Astrocyte of the spinal cord (primary cell): ENCODE results near the gene FRRS1.

Experiments
- DNase-seq: peaks from one replicate; pipeline ENCODE4 v3.0.0; 2011; ENCODE audit warnings: low read depth, low spot score
- H3K4me3 ChIP-seq: 2 replicates; pipeline ENCODE4 v1.5.1; 2011; ENCODE audit warnings: low read depth, mild to moderate bottlenecking, low read length, moderate library complexity
- in situ Hi-C: cut with HindIII; loops from 2 replicates; pipeline ENCODE4 v1.10.0; 2017; ENCODE audit warnings: low sequenced_read_pairs
- TF ChIP-seq, protein P1 (sequence below): IDR thresholded peaks from 2 replicates; pipeline ENCODE4 v1.5.1; 2012; ENCODE audit warnings: low read depth, mild to moderate bottlenecking, low read length, inconsistent platforms

The FRRS1 gene

DNA sequence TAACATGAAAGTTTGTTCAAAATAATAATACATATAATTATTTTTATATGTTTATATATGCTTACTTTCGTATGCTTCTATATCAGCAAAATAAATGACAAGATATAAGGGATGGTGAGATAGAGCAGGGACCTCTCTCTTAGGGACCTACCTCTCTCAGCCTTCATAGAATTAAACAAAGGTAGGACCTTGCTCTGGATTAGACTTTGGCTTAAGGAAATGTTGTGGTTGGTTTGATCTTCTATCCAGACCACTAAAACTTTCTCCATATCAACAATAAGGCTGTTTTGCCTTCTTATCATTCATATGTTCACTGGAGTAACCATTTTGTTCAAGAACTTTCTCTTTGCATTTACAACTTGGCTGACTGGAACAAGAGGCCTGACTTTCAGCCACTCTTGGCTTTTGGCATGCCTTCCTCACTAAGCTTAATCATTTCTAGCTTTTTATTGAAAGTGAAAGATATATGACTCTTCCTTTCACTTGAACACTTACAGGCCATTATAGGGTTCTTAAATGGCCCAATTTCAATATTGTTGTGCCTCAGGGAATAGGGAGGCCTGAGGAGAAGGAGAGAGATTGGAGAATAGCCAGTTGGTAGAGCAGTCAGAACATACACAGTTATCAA, 14.4 kb downstream of the FRRS1 start:
- H3K4me3 ChIP-seq: no peak overlapping the region
- TF ChIP-seq, protein P1, sequence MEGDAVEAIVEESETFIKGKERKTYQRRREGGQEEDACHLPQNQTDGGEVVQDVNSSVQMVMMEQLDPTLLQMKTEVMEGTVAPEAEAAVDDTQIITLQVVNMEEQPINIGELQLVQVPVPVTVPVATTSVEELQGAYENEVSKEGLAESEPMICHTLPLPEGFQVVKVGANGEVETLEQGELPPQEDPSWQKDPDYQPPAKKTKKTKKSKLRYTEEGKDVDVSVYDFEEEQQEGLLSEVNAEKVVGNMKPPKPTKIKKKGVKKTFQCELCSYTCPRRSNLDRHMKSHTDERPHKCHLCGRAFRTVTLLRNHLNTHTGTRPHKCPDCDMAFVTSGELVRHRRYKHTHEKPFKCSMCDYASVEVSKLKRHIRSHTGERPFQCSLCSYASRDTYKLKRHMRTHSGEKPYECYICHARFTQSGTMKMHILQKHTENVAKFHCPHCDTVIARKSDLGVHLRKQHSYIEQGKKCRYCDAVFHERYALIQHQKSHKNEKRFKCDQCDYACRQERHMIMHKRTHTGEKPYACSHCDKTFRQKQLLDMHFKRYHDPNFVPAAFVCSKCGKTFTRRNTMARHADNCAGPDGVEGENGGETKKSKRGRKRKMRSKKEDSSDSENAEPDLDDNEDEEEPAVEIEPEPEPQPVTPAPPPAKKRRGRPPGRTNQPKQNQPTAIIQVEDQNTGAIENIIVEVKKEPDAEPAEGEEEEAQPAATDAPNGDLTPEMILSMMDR: no peak
- in situ Hi-C loops: no loop called here
- DNase-seq: no peak

DNA sequence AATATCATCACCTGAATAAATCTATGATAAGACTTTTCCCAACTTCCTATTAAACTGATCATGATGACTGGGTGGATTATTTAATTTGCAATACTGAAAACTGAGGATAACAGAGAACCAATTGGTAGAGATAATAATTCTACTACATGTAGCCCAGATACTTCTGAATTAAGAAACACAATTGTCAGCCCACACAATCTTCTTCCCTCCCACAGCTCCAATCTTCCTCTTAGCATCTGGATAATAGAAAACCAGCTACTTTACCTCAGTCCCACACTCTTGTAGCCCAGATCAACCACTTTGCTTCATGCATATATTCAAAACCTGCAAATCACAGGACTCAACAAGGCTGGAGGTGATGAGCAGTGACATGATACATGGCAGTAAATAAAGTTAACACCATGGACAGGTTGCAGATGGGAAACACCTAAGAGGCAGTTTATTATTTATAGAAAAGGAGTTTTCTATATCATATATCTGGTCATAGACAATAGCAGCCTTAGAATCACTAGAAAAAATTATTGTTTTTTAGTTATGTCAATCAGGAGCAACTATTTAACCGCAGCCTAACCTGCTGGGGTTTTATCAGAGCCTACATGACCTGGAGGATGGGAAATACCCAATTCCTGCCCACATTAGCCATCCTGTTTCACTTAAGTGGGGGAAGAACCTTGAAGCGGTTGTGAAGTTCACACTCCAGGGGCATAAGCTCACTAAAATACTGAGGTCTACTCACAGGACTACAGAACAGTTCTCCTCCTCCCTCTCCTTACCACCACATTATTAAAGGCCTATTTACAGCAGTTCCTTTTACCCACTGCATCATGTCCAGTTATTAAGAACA, 16.7 kb downstream of the FRRS1 start:
- H3K4me3 ChIP-seq: no peak overlapping the region
- in situ Hi-C loops: no loop called here
- TF ChIP-seq, protein P1: no peak
- DNase-seq: no peak

DNA sequence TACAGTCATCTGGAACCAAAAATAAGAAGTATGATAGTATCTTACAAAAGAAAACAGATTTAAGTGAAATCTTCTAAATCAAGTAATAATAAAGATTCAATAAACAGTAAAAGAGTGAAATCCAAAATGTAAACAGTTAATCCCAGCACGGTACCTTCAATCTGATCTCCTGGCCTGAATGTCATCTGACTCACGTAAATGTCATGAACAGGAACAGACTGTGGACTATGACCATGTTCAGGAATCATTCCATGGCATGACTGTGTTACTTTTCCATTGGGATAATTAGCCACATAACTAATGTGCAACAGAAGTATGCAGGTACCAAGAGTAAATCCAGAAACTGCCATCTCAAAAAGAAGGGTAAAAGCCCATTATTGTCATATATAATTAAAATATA, 18.0 kb downstream of the FRRS1 start:
- H3K4me3 ChIP-seq: no peak overlapping the region
- TF ChIP-seq, protein P1: no peak
- in situ Hi-C loops: no loop called here
- DNase-seq: no peak

DNA sequence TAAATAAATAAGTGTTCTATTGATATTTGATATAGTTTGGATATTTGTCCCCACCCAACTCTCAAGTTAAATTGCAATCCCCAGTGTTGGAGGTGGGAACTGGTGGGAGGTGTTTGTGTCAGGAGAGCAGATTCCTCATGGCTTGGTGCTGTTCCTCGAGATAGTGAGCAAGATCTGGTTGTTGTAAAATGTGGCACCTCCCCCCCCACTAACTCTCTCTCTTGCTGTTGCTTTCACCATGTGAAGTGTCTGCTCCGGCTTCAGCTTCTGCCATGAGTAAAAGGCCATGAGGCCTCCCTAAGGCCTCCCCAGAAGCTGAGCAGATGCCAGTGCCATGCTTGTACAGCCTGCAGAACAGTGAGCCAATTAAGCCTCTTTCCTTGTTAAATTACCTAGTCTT, 20.8 kb downstream of the FRRS1 start:
- TF ChIP-seq, protein P1: no peak
- DNase-seq: no peak
- in situ Hi-C loops: no loop called here
- H3K4me3 ChIP-seq: no peak overlapping the region

DNA sequence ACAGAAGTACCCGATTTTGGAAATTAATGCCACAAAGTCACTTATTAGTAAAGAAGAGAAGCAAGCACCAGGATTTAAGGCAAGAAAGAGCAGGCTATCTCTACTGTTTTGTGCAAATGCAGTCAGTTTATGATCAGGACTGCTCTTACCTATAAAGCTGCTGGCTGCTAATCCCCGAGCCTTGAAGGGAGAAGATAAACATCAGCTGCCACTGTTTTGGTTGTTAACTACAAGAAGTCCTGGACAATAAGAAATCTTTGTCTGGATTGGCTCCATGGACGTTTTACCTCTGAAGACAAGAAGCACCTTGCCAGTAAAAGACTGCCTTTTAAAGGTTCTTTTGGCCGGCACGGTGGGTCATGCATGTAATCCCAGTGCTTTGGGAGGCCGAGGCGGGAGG, 21.4 kb downstream of the FRRS1 start:
- DNase-seq: no peak
- in situ Hi-C loops: no loop called here
- no peak overlapping the region for H3K4me3 ChIP-seq
- TF ChIP-seq, protein P1: no peak

DNA sequence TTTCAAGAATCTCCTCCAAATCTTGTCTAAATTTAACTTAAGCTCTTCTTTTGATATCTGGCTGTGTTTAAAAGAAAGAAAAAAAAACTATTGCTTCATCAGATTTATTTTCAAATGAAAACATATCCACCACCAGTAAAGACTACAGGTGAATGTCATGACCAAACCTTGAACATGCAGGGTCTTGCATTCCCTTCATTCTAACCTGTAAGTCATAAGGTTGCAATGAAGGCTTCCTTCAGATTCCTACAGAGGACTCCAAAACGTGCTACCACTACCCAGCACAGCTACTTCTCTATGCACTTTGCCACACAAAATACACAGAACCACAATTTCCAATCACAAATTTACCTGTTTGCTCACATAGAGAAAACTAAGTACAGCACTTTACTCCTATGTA, 26.3 kb downstream of the FRRS1 start:
- H3K4me3 ChIP-seq: no peak overlapping the region
- in situ Hi-C loops: no loop called here
- no peak for DNase-seq
- TF ChIP-seq, protein P1: no peak
